Mucosa of descending colon (tissue), 3 donors: Measurements from ENCODE around the gene AMPD3. TPM values are rescaled to one million over a fixed set of nuclear protein-coding genes. Genes with fewer than 3 reads are reported as not detected.
A peak's percentile ranks its signal among the peaks of the same experiment; 100 is the strongest.

Experiments used
- ATAC-seq: fragments of 200-7000 bp; cut with Tn5 transposase; one replicate; pipeline ENCODE4 v1.9.1; 2020; ENCODE audit warnings: mild to moderate bottlenecking, moderate library complexity
- DNase-seq, 3 donors: peaks; one replicate each; pipeline ENCODE4 v3.0.0-alpha.2; 2020
- H3K36me3 ChIP-seq: fragments of 200-600 bp; one replicate; pipeline ENCODE4 v1.8.0; 2021; ENCODE audit warnings: low read depth, mild to moderate bottlenecking
- H3K4me1 ChIP-seq: fragments of 200-600 bp; one replicate; pipeline ENCODE4 v1.8.0; 2021; ENCODE audit warnings: low read depth, mild to moderate bottlenecking
- H3K4me3 ChIP-seq: fragments of 200-600 bp; one replicate; pipeline ENCODE4 v1.8.0; 2021; ENCODE audit warnings: mild to moderate bottlenecking
- H3K9me3 ChIP-seq: fragments of 200-600 bp; one replicate; pipeline ENCODE4 v1.8.0; 2021; ENCODE audit warnings: mild to moderate bottlenecking
- CTCF ChIP-seq: fragments of 200-600 bp; IDR thresholded peaks from one replicate; pipeline ENCODE4 v1.8.0; 2022; ENCODE audit warnings: antibody characterized with exemption, mild to moderate bottlenecking
- intact Hi-C, 2 donors: fragments of 100-400 bp; cut with DNase I in 1 of 2; cut with micrococcal nuclease in 1 of 2; formaldehyde crosslinking; loops; one replicate each; pipeline versions ENCODE4 v1.11.0 to v1.11.1; 2022; cut with DNase I, micrococcal nuclease
- total RNA-seq, 3 donors: library from RNA; stranded (reverse); fragmentation: NEBNext Ultra II Directional in 2 of 3; extraction: Animal tissue kit (Norgen Biotek cat#: 25700) in 2 of 3; gene quantifications; one replicate each; pipeline versions ENCODE4 v1.2.1 to v1.2.4, GENCODE V29; 2021 to 2023
- donor health status: DM: no; HTN: no; CAD: no; lungs with moderate emphysema.
- donor health status: DM: no; HTN: no; CAD: no.
- donor health status: DM: no; HTN: yes; CAD: no.

The AMPD3 gene
- total RNA-seq, 3 donors from 2014 or later = 7.2 to 16.2 (median 10.6) TPM

GRCh38 chr11:10486161-10486840 lies 31.2 kb downstream of the AMPD3 start:
- ATAC-seq = no peak
- Histone ChIP-seq H3K4me1 (peaks cover 13% of the 10 kb centered on the region), H3K36me3 (no peaks in the 10 kb centered on the region), H3K4me3 (no peak overlapping the region), H3K9me3 (no peaks in the 10 kb centered on the region)
- no peak for TF ChIP-seq CTCF
- no peak for DNase-seq
- intact Hi-C loops = no loop called here

GRCh38 chr11:10487002-10487647 lies 32.1 kb downstream of the AMPD3 start:
- no peaks in the 10 kb centered on the region for H3K36me3 ChIP-seq
- TF ChIP-seq CTCF = no peak
- peaks cover 13% of the 10 kb centered on the region for H3K4me1 ChIP-seq
- H3K4me3 ChIP-seq = no peak overlapping the region
- DNase-seq (no peak), ATAC-seq (no peak)
- intact Hi-C loops = no loop called here
- no peaks in the 10 kb centered on the region for H3K9me3 ChIP-seq

GRCh38 chr11:10488121-10488933 lies 33.3 kb downstream of the AMPD3 start:
- intact Hi-C loops = no loop called here
- Histone ChIP-seq H3K4me3 (no peak overlapping the region), H3K36me3 (no peaks in the 10 kb centered on the region), H3K9me3 (no peaks in the 10 kb centered on the region), H3K4me1 (peaks cover 13% of the 10 kb centered on the region)
- TF ChIP-seq CTCF = no peak
- peak in 2 of 3 donors; percentile 36 to 40 for DNase-seq
- peak; percentile 70 for ATAC-seq

GRCh38 chr11:10488934-10489691 lies 34.0 kb downstream of the AMPD3 start:
- no peaks in the 10 kb centered on the region for H3K9me3 ChIP-seq
- H3K4me3 ChIP-seq = no peak overlapping the region
- peak; percentile 77 to 85 (median 82) for DNase-seq
- ATAC-seq = peak; percentile 90
- TF ChIP-seq CTCF = no peak
- no peaks in the 10 kb centered on the region for H3K36me3 ChIP-seq
- intact Hi-C loops = no loop called here
- peaks cover 13% of the 10 kb centered on the region for H3K4me1 ChIP-seq

- Histone ChIP-seq H3K36me3 (no peaks in the 10 kb centered on the region), H3K4me1 (peaks cover 13% of the 10 kb centered on the region), H3K4me3 (no peak overlapping the region), H3K9me3 (no peaks in the 10 kb centered on the region)
- ATAC-seq (no peak), DNase-seq (no peak)
- no peak for TF ChIP-seq CTCF
- intact Hi-C loops = no loop called here
These were observed 35.0 kb downstream of the AMPD3 start for GRCh38 chr11:10490032-10490397.
